Activated effector memory CD4-positive, alpha-beta T cell treated with Interleukin-2 at 50 U/mL for 16 hours (primary cell): ENCODE data around the gene IGSF9.

Experiments used
- DNase-seq: peaks from one replicate; pipeline ENCODE4 v3.0.0-alpha.2; 2020

The IGSF9 gene

DNA sequence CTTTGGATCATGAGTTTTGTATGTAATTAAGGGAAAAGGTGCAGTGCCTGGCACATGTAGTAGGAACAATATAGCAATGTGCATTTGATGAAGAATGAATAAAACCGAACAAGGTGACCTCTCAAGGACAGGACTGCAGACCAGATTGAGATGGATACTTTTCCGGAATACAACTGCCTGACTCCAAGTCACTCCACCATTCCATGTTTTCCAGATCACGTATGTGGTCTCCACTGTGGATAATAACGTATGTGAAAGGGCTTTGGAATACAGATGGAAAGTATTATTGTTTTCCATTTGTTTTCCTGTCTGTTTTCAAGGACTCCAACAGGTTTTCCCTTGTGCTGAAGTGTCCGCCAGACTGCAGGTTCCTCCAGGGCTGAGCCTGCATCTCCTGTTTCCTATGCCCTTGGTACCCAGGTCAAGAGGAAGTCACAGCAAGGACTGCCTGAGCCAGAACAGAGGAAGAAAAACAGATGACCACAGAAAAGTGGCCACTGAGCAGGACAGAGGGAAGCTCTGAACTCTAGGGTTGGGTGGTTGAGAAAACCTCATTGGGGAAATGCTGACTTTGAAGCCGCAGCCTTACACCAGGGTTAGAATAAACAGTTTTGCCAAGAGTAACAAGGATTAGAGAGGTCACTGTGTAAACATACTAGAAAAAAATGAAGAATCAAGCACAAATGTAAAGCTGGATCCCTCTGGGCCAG lies 49.4 kb downstream of the IGSF9 start:
- no peak for DNase-seq

DNA sequence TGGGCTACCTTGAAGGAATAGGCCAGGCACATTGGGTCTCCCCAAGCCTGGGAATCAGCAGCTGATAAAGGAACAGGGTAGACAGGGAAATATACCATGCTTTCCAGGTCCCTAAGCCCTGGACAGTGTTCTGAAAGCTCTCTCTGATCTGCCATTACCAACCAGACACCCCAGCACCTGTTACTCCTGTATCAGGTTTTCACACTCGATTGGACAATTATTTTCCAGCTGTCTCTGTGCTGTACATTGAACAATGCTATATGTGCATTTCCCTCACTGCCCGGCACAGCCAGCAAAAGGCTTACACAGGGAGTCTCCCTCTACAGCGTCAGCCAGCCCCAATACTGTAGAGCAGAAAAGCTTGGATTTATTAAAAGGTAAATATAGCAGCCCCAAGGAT lies 50.1 kb downstream of the IGSF9 start:
- DNase-seq, result no peak

DNA sequence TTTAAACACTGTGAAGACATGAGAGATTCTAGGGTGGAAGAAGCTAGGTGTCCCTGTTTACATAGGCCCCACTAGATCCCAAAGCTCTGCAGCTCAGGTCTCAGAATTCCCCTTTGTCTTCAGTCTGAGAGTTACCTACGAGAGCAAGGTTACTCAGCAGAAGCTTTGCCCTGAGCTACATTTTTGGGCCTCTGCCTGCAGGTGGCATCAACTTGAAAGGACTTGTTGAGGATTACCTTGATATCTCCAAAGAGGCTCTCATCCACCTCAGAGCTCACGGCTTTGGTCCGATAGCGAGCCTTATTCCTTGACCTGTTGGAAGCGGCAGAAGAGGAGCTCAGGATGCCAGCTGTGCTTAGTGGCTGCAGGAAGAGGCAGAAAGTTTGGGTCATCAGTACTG lies 52.5 kb downstream of the IGSF9 start:
- no peak for DNase-seq

DNA sequence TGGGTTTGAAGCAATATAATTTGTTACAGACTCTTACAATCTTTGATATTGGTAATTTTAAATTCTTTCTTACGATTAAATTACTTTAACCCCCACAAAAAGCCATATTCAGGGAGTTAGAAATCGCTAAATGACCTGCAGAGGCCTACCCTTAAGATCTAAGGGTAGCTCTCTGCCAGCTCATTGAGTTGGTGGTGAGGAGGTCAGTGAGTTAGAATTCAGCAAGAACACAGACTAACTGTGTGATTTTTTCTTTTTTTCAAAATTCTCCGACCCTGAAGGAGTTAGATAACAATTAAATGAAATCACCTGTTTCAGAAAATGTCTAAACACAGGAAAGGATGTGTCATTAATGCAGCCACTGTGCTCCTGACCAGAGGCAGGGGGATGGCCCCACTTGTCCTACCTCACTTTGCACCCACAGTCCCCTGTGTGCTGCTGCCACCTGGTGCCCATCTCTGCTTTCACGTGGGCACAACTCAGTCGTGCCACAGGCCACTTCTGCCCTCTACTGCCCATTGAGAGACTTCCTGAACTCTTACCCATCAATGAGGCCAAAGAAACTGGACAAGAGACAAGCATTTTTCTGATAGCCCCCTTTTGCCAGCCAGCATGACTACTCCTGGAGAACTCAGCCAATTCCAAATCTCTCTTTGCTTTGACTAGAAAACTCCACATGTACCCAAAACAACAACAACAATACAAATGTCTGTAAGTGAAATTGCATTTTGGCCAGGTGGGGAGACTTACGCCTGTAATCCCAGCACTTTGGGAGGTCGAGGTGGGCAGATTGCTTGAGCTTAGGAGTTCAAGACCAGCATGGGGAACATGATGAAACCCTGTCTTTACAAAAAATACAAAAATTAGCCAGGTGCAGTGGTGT lies 53.9 kb downstream of the IGSF9 start:
- peak; percentile 61 for DNase-seq

DNA sequence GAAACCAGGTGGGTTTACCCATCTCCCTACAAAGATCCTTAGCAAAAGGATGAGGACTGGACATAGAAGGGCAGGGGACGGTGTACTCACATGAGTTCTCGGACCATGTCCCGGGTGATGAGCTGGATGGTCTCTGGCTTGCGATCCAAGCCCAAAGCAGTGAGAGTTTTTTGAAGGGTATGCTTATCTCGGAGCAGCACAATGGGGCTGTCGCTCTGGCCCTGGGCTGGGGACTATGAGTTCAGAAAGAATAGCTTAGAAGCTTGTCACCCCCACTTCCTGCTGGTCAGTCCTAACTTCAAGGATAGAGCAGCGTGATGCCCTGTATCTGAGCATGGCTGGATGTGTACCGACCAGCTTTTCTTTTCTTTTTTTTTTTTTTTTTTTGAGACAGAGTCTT lies 55.0 kb downstream of the IGSF9 start:
- DNase-seq, result no peak

DNA sequence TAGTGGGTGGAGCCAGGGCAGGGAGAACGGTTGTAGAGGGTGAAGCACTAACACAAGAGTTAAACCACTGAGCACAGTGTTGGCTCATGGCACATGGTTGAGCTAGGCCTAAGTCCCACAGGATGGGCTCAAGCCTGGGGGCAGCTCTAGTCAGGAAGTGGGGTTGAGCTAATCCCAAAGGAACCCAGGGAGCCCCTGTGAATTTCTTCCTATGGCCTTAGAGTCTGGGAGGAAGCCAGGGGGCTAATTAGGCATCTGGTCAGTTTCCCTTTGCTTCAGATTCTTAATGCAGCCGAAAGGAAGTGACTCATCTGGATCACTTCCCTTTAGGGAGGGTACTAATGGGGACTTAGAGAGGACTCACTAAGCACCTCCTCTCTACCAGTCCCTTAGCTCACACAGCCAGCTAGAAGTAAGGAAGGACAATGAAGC lies 55.6 kb downstream of the IGSF9 start:
- DNase-seq, result no peak

DNA sequence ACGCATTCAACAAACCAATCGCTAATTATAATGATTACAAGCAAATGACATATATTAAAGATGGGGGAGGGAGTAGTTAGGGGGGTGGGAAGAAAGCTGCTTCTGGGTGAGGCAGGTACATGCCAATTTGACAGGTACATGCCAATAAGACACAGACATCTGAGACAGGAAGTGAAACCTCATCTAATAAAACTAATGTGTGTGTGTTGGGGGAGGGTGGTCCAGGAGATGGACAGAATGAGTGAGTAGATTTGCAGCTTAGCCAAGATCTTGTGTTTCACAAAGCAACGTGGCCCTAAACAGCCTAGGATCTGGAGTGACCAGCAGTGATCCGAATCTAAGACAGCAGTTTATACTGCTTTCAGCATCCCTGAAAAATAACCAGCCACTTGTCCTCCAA lies 56.2 kb downstream of the IGSF9 start:
- no peak for DNase-seq

DNA sequence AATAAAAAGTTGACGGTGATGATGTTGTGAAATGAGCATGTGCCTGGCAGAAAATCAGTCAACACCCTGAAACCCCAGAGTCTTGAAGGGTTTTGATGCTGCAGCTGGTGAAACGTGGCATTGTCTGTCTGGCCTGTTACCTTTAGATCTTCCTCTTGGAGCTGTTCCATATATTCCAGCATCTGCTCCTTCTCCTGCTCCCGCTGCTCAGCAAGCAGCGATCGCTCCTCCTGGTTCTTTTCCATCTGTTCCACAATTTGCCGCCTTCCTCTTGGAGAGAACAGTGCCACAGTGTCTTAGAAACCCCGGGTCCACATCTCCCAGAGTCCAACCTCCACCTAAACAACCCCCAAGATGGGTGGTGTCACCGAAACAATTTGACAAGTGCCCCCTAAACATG lies 61.1 kb downstream of the IGSF9 start:
- no peak for DNase-seq

DNA sequence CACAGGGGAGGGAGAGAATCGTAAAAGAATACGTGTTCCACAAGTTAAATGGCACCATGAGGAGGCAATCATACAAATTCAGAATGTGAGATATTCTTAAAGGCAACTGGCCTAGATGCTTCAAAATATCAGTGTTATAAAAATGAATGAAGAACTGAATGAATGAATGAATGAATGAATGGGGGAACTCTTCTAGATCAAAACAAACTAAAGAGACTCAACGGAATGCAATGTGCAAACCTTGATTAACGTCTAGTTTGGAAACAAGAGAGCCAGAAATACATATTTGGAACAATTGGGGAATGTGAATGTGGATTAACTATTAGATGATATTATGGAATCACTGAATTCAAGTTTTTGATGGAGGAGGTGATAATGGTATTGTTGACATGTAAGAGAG lies 62.3 kb downstream of the IGSF9 start:
- no peak for DNase-seq

DNA sequence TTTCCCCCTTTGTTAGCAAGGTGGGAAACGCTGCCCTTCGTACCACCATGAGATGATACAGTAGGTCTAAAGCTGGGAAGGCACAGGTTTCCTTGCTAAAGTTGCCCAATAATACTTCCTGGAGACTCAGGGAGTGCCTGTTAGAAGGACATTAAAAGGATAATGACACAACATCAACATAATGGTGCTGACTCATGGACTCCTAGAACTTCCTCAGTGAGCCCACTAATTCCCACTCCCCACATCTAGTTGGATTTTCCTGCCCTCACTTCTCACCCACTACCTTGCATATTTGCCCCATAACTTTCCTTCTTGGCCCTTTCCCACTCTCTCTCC lies 62.9 kb downstream of the IGSF9 start:
- no peak for DNase-seq

DNA sequence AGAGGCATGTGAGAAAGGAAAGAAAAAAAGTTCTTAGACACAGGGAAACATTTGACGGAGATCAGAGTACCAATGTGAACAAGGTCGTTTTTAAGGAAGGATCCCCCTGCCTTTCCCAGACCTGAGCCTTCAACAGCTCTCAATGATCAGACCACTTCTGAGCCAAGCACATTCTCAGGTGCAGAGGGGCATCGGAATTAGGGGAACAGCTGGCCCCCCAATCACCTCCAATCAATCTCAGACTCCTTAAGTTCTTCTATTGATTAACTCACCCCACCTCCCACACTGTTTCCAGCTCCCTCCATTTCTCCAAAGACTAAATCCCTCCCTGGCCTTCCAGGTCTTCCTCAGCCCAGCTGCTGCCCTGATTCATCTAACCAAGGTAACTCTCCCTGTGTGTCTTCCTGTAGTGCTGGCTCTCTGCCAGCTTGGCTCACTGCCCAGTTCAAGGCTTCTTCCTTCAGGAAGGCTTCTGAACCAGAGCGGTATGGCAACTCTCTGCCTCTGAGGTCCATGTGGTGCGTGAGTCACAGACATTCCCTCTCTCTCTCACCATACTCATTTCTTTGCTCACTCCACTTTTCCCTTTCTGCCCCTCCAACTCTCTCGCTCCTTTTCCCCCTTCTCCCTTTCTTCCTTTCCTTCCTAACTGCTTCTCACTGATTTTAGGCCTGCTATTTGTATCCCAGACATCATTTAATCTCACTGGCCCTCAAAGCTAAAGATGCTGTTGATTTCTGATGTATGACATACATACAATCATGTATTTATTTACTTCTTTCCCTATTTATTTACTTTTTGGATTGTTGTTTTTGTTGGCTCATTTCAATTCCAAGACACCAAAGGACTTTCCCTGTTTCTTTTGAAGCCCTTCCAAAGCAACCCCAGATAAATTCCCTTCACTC lies 63.5 kb downstream of the IGSF9 start:
- peak; percentile 28 for DNase-seq

DNA sequence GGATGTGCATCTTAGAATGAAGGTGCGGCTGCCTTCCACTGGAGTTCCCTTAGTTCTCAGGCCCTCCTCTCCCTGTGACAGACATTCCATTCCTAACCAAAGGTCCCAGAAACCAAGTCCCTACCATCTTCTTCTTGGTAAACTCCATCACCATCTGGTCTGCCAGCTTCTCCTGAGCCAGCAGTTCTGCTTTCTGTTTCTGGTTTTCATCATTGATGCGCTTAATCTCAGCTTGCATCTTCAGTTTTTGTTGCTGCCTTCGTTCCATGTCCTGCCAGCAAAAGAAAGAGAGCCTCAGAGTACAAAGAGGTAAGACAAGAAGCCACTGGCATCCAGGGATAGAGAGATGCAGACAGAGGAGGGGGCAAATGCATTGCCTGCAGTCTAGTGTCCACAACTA lies 65.0 kb downstream of the IGSF9 start:
- no peak for DNase-seq

DNA sequence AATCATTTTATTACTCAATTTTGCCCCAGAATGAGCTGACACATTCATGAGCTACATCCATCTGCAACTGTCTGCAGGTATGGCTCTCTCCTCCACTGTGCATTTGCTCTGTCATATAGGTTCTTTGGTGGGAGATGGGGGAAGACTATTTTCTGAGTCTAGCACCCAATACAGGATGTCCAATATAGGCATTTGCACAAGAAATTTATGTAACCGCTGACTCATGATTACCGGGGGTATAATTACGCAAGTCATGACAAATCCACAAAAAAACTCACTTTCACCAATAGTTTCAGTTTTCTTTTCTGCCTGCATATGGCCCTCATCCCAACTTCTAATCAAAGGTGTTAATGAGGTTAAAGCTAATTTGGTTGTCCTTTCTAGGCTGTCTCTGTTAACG lies 65.4 kb downstream of the IGSF9 start:
- no peak for DNase-seq

DNA sequence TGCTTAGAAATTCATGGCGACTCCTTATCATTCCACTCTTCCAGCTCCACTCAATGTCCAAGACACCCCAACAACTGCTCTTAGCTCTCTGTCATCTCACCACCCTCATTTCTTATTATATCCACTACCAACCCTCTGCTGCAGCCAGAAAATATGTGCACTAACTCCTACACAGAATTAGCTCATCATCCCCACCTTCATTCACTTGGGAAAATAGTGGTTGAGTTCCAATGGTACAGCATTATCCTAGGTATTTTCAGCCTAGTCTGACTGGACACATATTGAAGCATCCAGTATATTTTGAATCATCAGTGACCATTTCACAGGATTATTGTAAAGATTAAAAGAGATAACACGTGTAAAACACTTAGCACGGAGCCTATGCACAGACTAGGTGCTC lies 66.3 kb downstream of the IGSF9 start:
- DNase-seq, result no peak

DNA sequence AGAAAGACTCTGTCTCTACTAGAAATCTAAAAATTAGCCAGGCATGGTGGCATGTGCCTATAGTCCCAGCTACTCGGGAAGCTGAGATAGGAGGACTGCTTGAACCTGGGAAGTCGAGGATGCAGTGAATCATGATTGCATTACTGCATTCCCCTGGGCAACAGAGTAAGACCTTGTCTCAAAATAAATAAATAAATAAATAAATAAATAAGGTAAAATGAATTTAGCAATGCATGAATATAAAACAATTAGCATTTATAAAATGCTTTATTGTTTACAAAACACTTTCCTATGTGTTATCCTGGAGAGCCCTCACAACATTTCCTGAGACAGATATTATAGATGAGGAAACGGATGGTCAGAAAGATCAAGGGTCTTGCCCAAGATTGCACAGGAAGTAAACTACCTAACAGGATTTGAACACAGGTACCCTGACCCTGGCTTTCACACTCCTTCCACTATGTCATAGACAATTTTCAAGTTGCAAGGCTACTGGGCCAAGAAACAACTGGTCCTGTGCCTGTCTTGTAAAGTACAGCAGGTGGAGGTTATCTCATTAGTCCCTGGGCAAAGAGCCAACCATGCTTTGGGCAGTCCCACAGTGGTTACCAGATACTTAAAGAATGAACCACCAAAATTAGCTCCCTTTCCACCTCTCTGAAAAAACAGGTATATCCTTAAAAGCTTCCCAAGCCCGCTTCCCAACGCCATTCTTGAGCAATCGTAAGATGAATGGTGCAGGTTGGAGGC lies 67.5 kb downstream of the IGSF9 start:
- no peak for DNase-seq
